TTC549 (cell line): ENCODE data around the gene MAPKAPK3.
A peak's percentile ranks its signal among the peaks of the same experiment; 100 is the strongest.

Experiments used
- FAIRE-seq: peaks from 2 replicates; lab custom pipeline; 2012; peaks lifted over from hg19 to GRCh38; lab: Jason Lieb, UNC

The MAPKAPK3 gene

GRCh38 chr3:50617096-50617791 is at the start of gene MAPKAPK3:
MAPKAPK3 (plus strand) TSS chr3:50617151; CDS start chr3:50617566, 415 bp downstream.
- FAIRE-seq, result no peak

GRCh38 chr3:50567386-50568167 is 49.4 kb upstream of the MAPKAPK3 start, which contains the start of gene C3orf18:
C3orf18 (minus strand) TSS chr3:50567747; CDS start chr3:50565699, 2,048 bp downstream.
- no peak for FAIRE-seq

GRCh38 chr3:50568947-50569749 is 47.8 kb upstream of the MAPKAPK3 start, which contains the start of gene HEMK1:
HEMK1 (plus strand) TSS chr3:50569522; CDS start chr3:50571105, 1,583 bp downstream.
- FAIRE-seq, result peak; percentile 41

- FAIRE-seq, result no peak
Measured at GRCh38 chr3:50570508-50571279, 46.3 kb upstream of the MAPKAPK3 start.

- no peak for FAIRE-seq
Measured at GRCh38 chr3:50571486-50571885, 45.5 kb upstream of the MAPKAPK3 start.

GRCh38 chr3:50572158-50572557 is 44.8 kb upstream of the MAPKAPK3 start:
- no peak for FAIRE-seq

GRCh38 chr3:50572801-50573371 is 44.1 kb upstream of the MAPKAPK3 start:
- no peak for FAIRE-seq

GRCh38 chr3:50573566-50574443 is 43.1 kb upstream of the MAPKAPK3 start:
- FAIRE-seq, result no peak

GRCh38 chr3:50574444-50574831 is 42.5 kb upstream of the MAPKAPK3 start:
- FAIRE-seq, result no peak

GRCh38 chr3:50575372-50575771 is 41.6 kb upstream of the MAPKAPK3 start:
- no peak for FAIRE-seq

- FAIRE-seq, result no peak
Measured at GRCh38 chr3:50577348-50577747, 39.6 kb upstream of the MAPKAPK3 start.

GRCh38 chr3:50580683-50581458 is 36.1 kb upstream of the MAPKAPK3 start:
- no peak for FAIRE-seq

GRCh38 chr3:50581459-50581842 is 35.5 kb upstream of the MAPKAPK3 start:
- FAIRE-seq, result no peak

GRCh38 chr3:50582083-50582482 is 34.9 kb upstream of the MAPKAPK3 start:
- no peak for FAIRE-seq

GRCh38 chr3:50583897-50584296 is 33.1 kb upstream of the MAPKAPK3 start:
- FAIRE-seq, result no peak

- FAIRE-seq, result no peak
Measured at GRCh38 chr3:50584391-50584790, 32.6 kb upstream of the MAPKAPK3 start.

- no peak for FAIRE-seq
Measured at GRCh38 chr3:50585919-50586762, 30.8 kb upstream of the MAPKAPK3 start.

- FAIRE-seq, result no peak
Measured at GRCh38 chr3:50586763-50587070, 30.2 kb upstream of the MAPKAPK3 start.

GRCh38 chr3:50587373-50587772 is 29.6 kb upstream of the MAPKAPK3 start:
- no peak for FAIRE-seq
